SU-DHL-6 (cell line): Measurements from ENCODE around the gene CEP95.

Experiments
- H2AFZ ChIP-seq: fragments of 200-600 bp; sonication (generic); 2 replicates; pipeline ENCODE4 v1.6.1; 2014; ENCODE audit warnings: low read depth, mild to moderate bottlenecking, moderate library complexity, mixed read lengths, antibody characterized with exemption, low read length; ENCODE audit not compliant: severe bottlenecking
- H3F3A ChIP-seq: fragments of 200-600 bp; shearing (Covaris generic); 2 replicates; pipeline ENCODE4 v1.6.0; 2016; ENCODE audit warnings: antibody characterized with exemption, mild to moderate bottlenecking; ENCODE audit not compliant: insufficient read depth
- H3K27ac ChIP-seq: fragments of 200-600 bp; sonication (generic); 2 replicates; pipeline ENCODE4 v1.5.1; 2016; ENCODE audit warnings: low read depth, mild to moderate bottlenecking, low read length, moderate library complexity, mixed read lengths
- H3K27me3 ChIP-seq: fragments of 200-600 bp; sonication (generic), shearing (Covaris generic); 2 replicates; pipeline ENCODE4 v1.6.0; 2014; ENCODE audit warnings: mild to moderate bottlenecking, low read length
- H3K36me3 ChIP-seq: fragments of 200-600 bp; sonication (generic); 2 replicates; pipeline ENCODE4 v1.6.1; 2014; ENCODE audit warnings: mild to moderate bottlenecking, low read length, mixed read lengths
- H3K4me2 ChIP-seq: fragments of 300-600, 200-600 bp; shearing (Covaris generic), sonication (generic); 2 replicates; pipeline ENCODE4 v1.6.0; 2014; ENCODE audit warnings: low read length, low read depth, mild to moderate bottlenecking; ENCODE audit not compliant: poor library complexity, severe bottlenecking
- H3K4me3 ChIP-seq: fragments of 200-600 bp; sonication (generic); 2 replicates; pipeline ENCODE4 v1.5.1; 2014; ENCODE audit warnings: antibody characterized with exemption, low read length, mild to moderate bottlenecking, mixed read lengths; ENCODE audit not compliant: insufficient read depth, poor library complexity, severe bottlenecking
- H3K79me2 ChIP-seq: fragments of 200-600 bp; sonication (generic); 2 replicates; pipeline ENCODE4 v1.6.1; 2014; ENCODE audit warnings: mild to moderate bottlenecking, low read length, moderate library complexity; ENCODE audit not compliant: insufficient read depth
- H3K9ac ChIP-seq: fragments of 200-600 bp; sonication (generic); 2 replicates; pipeline ENCODE4 v1.7.0; 2014; ENCODE audit warnings: mild to moderate bottlenecking, low read length
- H3K9me2 ChIP-seq: fragments of 200-600 bp; sonication (generic); replicated peaks from 2 replicates; pipeline ENCODE4 v1.6.1; 2014; ENCODE audit warnings: low read length; ENCODE audit not compliant: insufficient read depth
- H3K9me3 ChIP-seq: fragments of 200-600 bp; sonication (generic); 2 replicates; pipeline ENCODE4 v1.6.1; 2014; ENCODE audit warnings: low read length, mixed read lengths; ENCODE audit not compliant: insufficient read depth
- H4K20me1 ChIP-seq: fragments of 200-600 bp; sonication (generic); 2 replicates; pipeline ENCODE4 v1.6.1; 2014; ENCODE audit warnings: low read depth, mild to moderate bottlenecking, antibody characterized with exemption, low read length, moderate library complexity, mixed read lengths
- CTCF ChIP-seq: fragments of 200-600 bp; sonication (generic); IDR thresholded peaks from one replicate; pipeline ENCODE4 v1.5.1; 2017; ENCODE audit warnings: antibody characterized with exemption, mild to moderate bottlenecking, low read length, moderate library complexity; ENCODE audit not compliant: insufficient read depth, poor library complexity, severe bottlenecking
- EZH2phosphoT487 ChIP-seq: fragments of 200-600 bp; sonication (generic), shearing (Covaris generic); conservative IDR thresholded peaks from 2 replicates; pipeline ENCODE4 v1.6.1; 2018; ENCODE audit warnings: mild to moderate bottlenecking, antibody characterized with exemption, low read length, moderate library complexity, mixed read lengths

Gene CEP95

GRCh38 chr17:64535357-64535756 lies 28.6 kb downstream of the CEP95 start:
- Histone ChIP-seq H3F3A (no peaks in the 10 kb centered on the region), H3K9me3 (no peaks in the 10 kb centered on the region), H3K9ac (no peak overlapping the region), H3K4me3 (no peak overlapping the region), H2AFZ (no peak overlapping the region), H3K79me2 (no peaks in the 10 kb centered on the region), H3K9me2 (no peaks in the 10 kb centered on the region), H3K27ac (no peak overlapping the region), H3K4me2 (no peak overlapping the region), H3K36me3 (peaks cover 39% of the 10 kb centered on the region), H4K20me1 (no peaks in the 10 kb centered on the region), H3K27me3 (no peaks in the 10 kb centered on the region)
- TF ChIP-seq CTCF = no peak
- TF ChIP-seq EZH2phosphoT487 = no peak

GRCh38 chr17:64536913-64537312 lies 30.1 kb downstream of the CEP95 start:
- H3F3A ChIP-seq = no peaks in the 10 kb centered on the region
- no peaks in the 10 kb centered on the region for H3K9me3 ChIP-seq
- no peaks in the 10 kb centered on the region for H3K27me3 ChIP-seq
- no peak overlapping the region for H2AFZ ChIP-seq
- TF ChIP-seq EZH2phosphoT487 = no peak
- no peak for TF ChIP-seq CTCF
- no peak overlapping the region for H3K4me2 ChIP-seq
- H3K9ac ChIP-seq = no peak overlapping the region
- H3K9me2 ChIP-seq = no peaks in the 10 kb centered on the region
- no peak overlapping the region for H3K4me3 ChIP-seq
- peaks cover 25% of the 10 kb centered on the region for H3K36me3 ChIP-seq
- H4K20me1 ChIP-seq = no peaks in the 10 kb centered on the region
- no peaks in the 10 kb centered on the region for H3K79me2 ChIP-seq
- H3K27ac ChIP-seq = no peak overlapping the region

- Histone ChIP-seq H3F3A (no peaks in the 10 kb centered on the region), H3K9me2 (no peaks in the 10 kb centered on the region), H3K79me2 (no peaks in the 10 kb centered on the region), H3K9ac (no peak overlapping the region), H2AFZ (no peak overlapping the region), H3K27me3 (no peaks in the 10 kb centered on the region), H3K4me2 (no peak overlapping the region), H3K9me3 (no peaks in the 10 kb centered on the region), H3K36me3 (peaks cover 20% of the 10 kb centered on the region), H3K4me3 (no peak overlapping the region), H4K20me1 (no peaks in the 10 kb centered on the region), H3K27ac (no peak overlapping the region)
- TF ChIP-seq CTCF = no peak
Observed at GRCh38 chr17:64537488-64537887, 30.7 kb downstream of the CEP95 start.
